Measurements from ENCODE around the gene RTN1.

DNA sequence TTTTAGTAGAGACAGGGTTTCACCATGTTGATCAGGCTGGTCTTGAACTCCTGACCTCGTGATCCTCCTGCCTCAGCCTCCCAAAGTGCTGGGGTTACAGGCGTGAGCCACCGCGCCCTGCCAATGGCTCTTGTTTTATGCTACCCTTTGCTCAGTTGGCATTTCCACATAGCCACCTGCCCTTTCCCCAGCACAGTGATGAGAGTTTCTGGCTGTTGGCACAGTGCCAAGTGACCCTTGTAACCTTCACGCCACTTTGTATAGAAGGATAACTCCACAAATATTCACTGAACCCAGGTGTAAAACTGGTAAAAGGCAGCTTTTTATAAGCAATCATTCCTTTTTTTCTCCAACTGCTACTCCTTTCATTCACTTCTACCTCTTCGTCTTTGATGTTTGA lies 275.5 kb downstream of the RTN1 start:
- TF ChIP-seq CTCF (IDR thresholded peaks at IDR 0.05) (no peak), EP300 (IDR thresholded peaks at IDR 0.05; ENCODE audit: low read depth) (no peak), POLR2A (IDR thresholded peaks at IDR 0.05) (no peak), POLR2AphosphoS5 (IDR thresholded peaks at IDR 0.05) (no peak)

All from transverse colon (tissue), 4 donors.